Effector memory CD4-positive, alpha-beta T cell (primary cell): ENCODE measurements around the gene ALDOB.

Experiments used
- DNase-seq, 3 donors: peaks; one replicate each; pipeline ENCODE4 v3.0.0-alpha.2; 2020
- H3K27ac ChIP-seq: 2 replicates; pipeline ENCODE4 v1.7.0; 2013; ENCODE audit warnings: mild to moderate bottlenecking, low read length, moderate library complexity; ENCODE audit not compliant: insufficient read depth, poor library complexity, severe bottlenecking
- H3K27me3 ChIP-seq: replicated peaks from 2 replicates; pipeline ENCODE4 v1.7.0; 2013; ENCODE audit warnings: mild to moderate bottlenecking, low read length; ENCODE audit not compliant: insufficient read depth, control insufficient read depth, poor library complexity, severe bottlenecking
- H3K36me3 ChIP-seq: 2 replicates; pipeline ENCODE4 v1.7.0; 2013; ENCODE audit warnings: mild to moderate bottlenecking, low read length, moderate library complexity; ENCODE audit not compliant: control insufficient read depth, insufficient read depth
- H3K4me1 ChIP-seq: 2 replicates; pipeline ENCODE4 v1.7.0; 2013; ENCODE audit warnings: low read length, mild to moderate bottlenecking; ENCODE audit not compliant: control insufficient read depth, insufficient read depth, poor library complexity, severe bottlenecking
- H3K4me3 ChIP-seq: 2 replicates; pipeline ENCODE4 v1.7.0; 2013; ENCODE audit warnings: low read length, low read depth, mild to moderate bottlenecking; ENCODE audit not compliant: insufficient read depth, poor library complexity, severe bottlenecking
- H3K9me3 ChIP-seq: 2 replicates; pipeline ENCODE4 v1.7.0; 2013; ENCODE audit warnings: mild to moderate bottlenecking, low read length, moderate library complexity; ENCODE audit not compliant: control insufficient read depth
- total RNA-seq, 3 donors: gene quantifications; one replicate each; lab custom pipeline; 2026; lab: John Stamatoyannopoulos, UW

ALDOB gene
- total RNA-seq: 0 reads per million in 3 donors

GRCh38 chr9:101435601-101436079 lies at the start of gene ALDOB:
Gene ALDOB (minus strand): TSS chr9:101435774. CDS start chr9:101430887, 4,887 bp downstream.
- Histone ChIP-seq H3K4me1 (no peaks in the 10 kb centered on the region), H3K4me3 (no peak within 1 kb of the TSS), H3K36me3 (no peaks in the 10 kb centered on the region), H3K9me3 (no peaks in the 10 kb centered on the region), H3K27ac (no peak within 1 kb of the TSS), H3K27me3 (peaks cover 4% of the 10 kb centered on the region)
- DNase-seq: no peak

DNA sequence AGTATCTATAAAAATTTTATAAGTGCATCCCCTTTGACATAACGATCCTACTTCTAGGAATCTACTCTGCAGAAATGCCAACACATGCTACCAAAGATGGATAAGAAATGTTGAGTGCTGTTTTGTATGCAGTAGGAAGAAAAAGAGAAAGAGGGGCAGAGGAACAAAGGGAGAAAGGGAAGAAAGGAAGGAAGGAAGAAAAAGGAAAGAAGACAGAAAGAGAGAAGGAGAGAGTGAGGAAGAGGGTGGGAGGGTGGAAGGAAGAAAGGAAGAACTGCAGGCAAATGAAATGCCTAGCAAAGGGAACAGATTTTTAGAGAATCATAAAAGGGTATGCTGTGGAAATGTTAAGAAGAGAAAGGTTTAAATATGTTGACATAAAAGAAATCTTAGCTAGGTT lies 48.5 kb upstream of the ALDOB start:
- no peak overlapping the region for H3K4me3 ChIP-seq
- H3K27me3 ChIP-seq: no peaks in the 10 kb centered on the region
- peaks cover 4% of the 10 kb centered on the region for H3K4me1 ChIP-seq
- no peak for DNase-seq
- no peaks in the 10 kb centered on the region for H3K36me3 ChIP-seq
- H3K9me3 ChIP-seq: no peaks in the 10 kb centered on the region
- H3K27ac ChIP-seq: no peak overlapping the region

DNA sequence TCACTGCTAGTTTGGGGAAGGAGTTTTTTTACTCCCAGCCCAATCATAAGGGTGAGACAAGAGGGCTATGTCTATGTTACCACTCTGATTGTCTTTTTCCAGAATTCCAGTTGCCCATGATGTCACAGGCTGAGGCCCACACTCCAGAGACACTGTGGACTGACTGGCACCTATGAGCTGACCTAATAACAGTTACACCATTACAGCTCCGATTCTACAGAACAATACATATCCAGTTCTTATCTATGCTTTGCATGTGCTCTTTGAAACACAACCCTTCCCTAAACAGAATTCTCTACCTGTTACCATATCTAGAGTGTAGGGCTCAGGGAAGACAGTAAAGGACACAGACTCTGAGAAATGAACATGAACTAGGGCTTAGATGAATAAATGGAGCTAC lies 45.7 kb upstream of the ALDOB start:
- no peaks in the 10 kb centered on the region for H3K4me1 ChIP-seq
- no peak overlapping the region for H3K27ac ChIP-seq
- H3K27me3 ChIP-seq: no peaks in the 10 kb centered on the region
- no peaks in the 10 kb centered on the region for H3K9me3 ChIP-seq
- no peak for DNase-seq
- no peak overlapping the region for H3K4me3 ChIP-seq
- H3K36me3 ChIP-seq: no peaks in the 10 kb centered on the region

DNA sequence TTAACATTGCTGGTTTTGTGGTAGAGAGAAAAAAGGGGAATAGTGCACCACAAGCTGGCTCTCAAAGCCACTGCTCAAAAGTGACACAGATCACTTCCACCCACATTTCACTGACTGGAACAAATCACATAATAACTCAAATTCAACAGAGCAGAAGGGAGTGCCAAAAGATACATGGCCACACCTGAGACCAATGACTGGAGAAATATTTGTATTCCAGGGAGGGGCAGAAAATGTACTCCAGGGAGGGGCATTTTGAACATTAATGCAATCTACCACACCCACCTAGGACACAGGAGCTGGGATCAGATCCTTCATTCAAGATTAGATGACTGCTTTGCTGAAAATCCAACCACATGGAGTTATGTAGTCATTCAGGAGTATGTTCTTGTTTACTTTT lies 44.8 kb upstream of the ALDOB start:
- H3K4me3 ChIP-seq: no peak overlapping the region
- DNase-seq: no peak
- H3K27ac ChIP-seq: no peak overlapping the region
- no peaks in the 10 kb centered on the region for H3K36me3 ChIP-seq
- H3K4me1 ChIP-seq: no peaks in the 10 kb centered on the region
- no peaks in the 10 kb centered on the region for H3K9me3 ChIP-seq
- H3K27me3 ChIP-seq: no peaks in the 10 kb centered on the region

- Histone ChIP-seq H3K36me3 (no peaks in the 10 kb centered on the region), H3K9me3 (no peaks in the 10 kb centered on the region), H3K27ac (no peak overlapping the region), H3K27me3 (no peaks in the 10 kb centered on the region), H3K4me1 (no peaks in the 10 kb centered on the region), H3K4me3 (no peak overlapping the region)
- no peak for DNase-seq
Measured at GRCh38 chr9:101479338-101480030, 43.9 kb upstream of the ALDOB start.

DNA sequence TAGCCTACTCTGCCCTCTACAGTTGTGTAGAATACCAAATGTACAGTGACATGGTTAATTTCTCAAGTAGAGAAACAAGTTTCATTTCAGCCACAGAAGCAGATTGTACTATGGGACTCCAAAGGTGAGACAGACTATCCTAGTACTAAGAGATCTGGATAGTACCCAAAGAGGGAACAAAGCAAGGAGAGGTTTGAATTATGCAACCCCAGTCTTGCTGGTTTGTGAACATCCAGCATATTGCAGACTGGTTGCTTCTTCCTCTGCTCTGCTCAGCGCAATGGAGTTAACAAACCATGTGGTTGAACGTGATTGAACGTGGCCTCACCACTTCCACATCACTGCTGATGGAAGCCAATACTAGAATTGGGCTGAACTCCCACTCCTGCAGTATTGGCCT lies 43.3 kb upstream of the ALDOB start:
- Histone ChIP-seq H3K27me3 (no peaks in the 10 kb centered on the region), H3K9me3 (no peaks in the 10 kb centered on the region), H3K4me3 (no peak overlapping the region), H3K36me3 (no peaks in the 10 kb centered on the region), H3K4me1 (no peaks in the 10 kb centered on the region), H3K27ac (no peak overlapping the region)
- DNase-seq: no peak

DNA sequence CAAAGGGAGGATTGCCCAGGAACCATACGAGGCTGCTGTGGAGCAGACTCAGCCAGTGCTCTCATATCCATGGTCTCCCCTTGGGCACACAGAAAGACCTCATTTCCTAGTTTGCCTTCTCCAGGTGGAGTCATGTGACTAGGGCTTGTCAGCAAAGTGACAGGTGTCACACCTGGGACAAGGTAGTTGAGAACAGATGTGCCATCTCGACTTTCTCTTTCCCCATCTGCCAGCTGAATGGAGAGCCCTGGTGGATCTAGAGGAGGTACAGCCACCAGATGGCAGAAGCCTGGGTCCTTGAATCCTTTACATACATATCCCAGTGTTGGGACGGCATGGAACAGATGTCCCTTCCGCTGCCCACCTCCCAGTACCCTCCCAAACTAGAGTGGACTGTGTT lies 42.9 kb upstream of the ALDOB start:
- DNase-seq: no peak
- no peaks in the 10 kb centered on the region for H3K9me3 ChIP-seq
- no peaks in the 10 kb centered on the region for H3K36me3 ChIP-seq
- H3K27me3 ChIP-seq: no peaks in the 10 kb centered on the region
- no peak overlapping the region for H3K4me3 ChIP-seq
- H3K27ac ChIP-seq: no peak overlapping the region
- no peaks in the 10 kb centered on the region for H3K4me1 ChIP-seq

- H3K36me3 ChIP-seq: no peaks in the 10 kb centered on the region
- H3K9me3 ChIP-seq: no peaks in the 10 kb centered on the region
- H3K27ac ChIP-seq: no peak overlapping the region
- no peak for DNase-seq
- H3K4me1 ChIP-seq: no peaks in the 10 kb centered on the region
- H3K4me3 ChIP-seq: no peak overlapping the region
- no peaks in the 10 kb centered on the region for H3K27me3 ChIP-seq
Measured at GRCh38 chr9:101477736-101478135, 42.2 kb upstream of the ALDOB start.

GRCh38 chr9:101477214-101477613 lies 41.6 kb upstream of the ALDOB start:
- Histone ChIP-seq H3K9me3 (no peaks in the 10 kb centered on the region), H3K36me3 (no peaks in the 10 kb centered on the region), H3K27ac (no peak overlapping the region), H3K27me3 (no peaks in the 10 kb centered on the region), H3K4me3 (no peak overlapping the region), H3K4me1 (no peaks in the 10 kb centered on the region)
- DNase-seq: no peak

DNA sequence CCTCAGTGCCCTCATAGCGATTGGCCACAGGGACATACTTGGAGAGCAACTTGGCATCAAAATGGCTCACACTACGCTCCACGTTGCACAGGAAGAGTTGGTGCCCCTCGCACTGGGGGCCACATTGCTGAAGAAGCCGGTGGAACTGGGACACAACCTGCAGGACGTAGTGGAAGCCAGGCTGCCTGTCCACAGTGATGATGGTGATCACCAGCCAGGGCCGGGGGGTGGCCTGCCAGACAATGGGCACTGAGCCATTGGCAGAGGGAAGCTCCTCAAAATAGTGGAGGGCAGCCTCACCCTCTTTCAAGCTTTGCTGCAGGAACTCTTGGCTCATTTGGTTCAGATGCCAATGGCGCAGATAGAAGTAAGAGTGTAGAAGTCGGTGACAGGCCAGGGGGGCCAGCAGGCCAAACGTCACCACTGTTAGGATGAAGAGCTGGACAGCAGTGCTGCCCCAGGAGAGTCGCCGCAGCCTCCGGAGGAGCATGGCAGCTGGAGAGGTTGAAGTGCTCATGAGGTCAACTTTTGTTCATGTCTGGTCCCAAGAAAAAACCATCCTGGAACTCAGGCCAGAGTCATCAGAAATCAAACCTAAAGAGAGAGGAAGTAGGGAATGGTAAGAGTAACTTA lies 41.1 kb upstream of the ALDOB start:
- no peaks in the 10 kb centered on the region for H3K4me1 ChIP-seq
- no peaks in the 10 kb centered on the region for H3K9me3 ChIP-seq
- no peak overlapping the region for H3K27ac ChIP-seq
- H3K4me3 ChIP-seq: no peak overlapping the region
- no peak for DNase-seq
- no peaks in the 10 kb centered on the region for H3K36me3 ChIP-seq
- no peaks in the 10 kb centered on the region for H3K27me3 ChIP-seq
